ENCODE measurements around the gene UPK1B.

Gene UPK1B

DNA sequence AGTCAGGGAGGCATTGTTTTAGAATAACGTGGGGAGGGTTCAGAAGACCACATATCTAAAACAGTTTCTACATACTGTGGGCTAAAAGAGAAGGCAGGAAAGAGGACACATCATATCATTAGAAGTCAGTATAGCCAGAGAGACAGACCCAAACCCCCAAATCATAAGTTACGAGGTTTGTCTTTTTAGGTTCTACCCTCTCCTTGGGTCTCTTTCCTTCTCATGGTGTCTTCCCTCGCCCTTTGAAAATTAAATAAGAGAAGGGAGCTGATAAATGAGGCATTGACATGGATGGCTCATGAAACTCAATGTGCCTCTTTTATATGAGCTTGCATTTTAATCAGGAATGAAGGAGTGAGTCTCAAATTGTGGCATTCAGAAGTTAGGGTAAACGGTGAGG lies 3.4 kb downstream of the UPK1B start:
- TF ChIP-seq, protein P1, sequence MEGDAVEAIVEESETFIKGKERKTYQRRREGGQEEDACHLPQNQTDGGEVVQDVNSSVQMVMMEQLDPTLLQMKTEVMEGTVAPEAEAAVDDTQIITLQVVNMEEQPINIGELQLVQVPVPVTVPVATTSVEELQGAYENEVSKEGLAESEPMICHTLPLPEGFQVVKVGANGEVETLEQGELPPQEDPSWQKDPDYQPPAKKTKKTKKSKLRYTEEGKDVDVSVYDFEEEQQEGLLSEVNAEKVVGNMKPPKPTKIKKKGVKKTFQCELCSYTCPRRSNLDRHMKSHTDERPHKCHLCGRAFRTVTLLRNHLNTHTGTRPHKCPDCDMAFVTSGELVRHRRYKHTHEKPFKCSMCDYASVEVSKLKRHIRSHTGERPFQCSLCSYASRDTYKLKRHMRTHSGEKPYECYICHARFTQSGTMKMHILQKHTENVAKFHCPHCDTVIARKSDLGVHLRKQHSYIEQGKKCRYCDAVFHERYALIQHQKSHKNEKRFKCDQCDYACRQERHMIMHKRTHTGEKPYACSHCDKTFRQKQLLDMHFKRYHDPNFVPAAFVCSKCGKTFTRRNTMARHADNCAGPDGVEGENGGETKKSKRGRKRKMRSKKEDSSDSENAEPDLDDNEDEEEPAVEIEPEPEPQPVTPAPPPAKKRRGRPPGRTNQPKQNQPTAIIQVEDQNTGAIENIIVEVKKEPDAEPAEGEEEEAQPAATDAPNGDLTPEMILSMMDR (conservative IDR thresholded peaks at IDR 0.05; ENCODE audit: control insufficient read depth, insufficient read depth, low read depth, low read length), result no peak
- no peak overlapping the region for H3K4me3 ChIP-seq (ENCODE audit: control insufficient read depth, low read depth, low read length)
- DNase-seq (ENCODE audit: low read depth), result no peak

DNA sequence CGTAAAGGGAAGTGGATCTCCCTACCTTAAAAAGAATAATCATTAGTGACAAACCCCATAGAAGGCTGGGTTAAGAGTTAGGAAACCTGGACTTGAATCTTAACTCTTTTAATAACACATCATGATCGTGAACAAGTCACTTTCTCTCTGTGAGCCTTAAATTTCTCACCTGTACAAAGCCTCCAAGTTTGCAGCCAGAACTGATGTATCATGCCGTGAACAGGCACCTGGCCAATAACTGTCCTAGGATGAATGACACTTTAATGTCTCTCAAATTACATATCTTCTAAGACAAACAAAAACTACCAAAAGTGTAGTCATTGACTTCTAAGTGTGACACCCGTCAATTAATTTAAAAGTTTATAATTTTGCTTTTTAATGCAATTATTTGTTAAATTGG lies 3.9 kb downstream of the UPK1B start:
- no peak for DNase-seq (ENCODE audit: low read depth)
- no peak overlapping the region for H3K4me3 ChIP-seq (ENCODE audit: control insufficient read depth, low read depth, low read length)
- TF ChIP-seq, protein P1 (conservative IDR thresholded peaks at IDR 0.05; ENCODE audit: control insufficient read depth, insufficient read depth, low read depth, low read length), result no peak

DNA sequence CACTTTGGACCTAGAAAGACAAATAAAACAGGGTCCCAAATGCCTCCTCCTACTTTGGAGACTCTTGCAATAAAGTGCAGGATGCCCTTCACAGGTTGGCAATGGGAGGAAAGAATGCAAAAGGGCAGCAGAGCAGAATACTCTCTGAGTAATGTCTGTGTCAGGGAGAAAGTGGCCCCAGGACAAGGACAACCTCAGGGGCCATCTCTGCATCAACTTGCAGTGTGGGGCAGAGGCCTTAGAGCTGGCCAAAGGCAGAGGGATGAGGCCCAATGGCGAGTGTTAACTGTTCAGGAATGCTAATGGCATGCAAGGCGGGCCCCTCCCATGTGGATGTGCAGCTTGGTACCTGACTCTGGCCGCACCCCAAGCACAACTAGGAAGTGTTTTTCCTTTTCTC lies 8.4 kb downstream of the UPK1B start:
- no peak overlapping the region for H3K4me3 ChIP-seq (ENCODE audit: control insufficient read depth, low read depth, low read length)
- TF ChIP-seq, protein P1 (conservative IDR thresholded peaks at IDR 0.05; ENCODE audit: control insufficient read depth, insufficient read depth, low read depth, low read length), result no peak
- DNase-seq (ENCODE audit: low read depth), result no peak

DNA sequence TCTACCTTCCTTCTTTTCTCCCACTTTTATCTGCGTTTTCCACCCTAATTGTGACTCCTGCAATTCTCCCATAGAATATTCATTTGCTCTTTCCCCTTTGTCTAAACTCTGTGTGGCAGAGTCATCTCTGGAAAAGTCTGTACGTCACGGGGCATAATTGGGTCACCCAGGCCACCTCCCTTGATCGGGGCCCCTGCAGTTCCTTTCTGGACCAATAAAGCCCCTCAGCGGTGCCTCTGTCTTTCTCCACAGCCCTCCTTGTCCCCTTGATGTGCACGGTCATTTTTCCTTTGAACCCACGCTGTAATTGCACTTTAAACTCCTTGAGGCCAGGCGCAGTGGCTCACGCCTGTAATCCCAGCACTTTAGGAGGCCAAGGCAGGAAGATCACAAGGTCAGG lies 10.7 kb downstream of the UPK1B start:
- TF ChIP-seq, protein P1 (conservative IDR thresholded peaks at IDR 0.05; ENCODE audit: control insufficient read depth, insufficient read depth, low read depth, low read length), result no peak
- no peak for DNase-seq (ENCODE audit: low read depth)

DNA sequence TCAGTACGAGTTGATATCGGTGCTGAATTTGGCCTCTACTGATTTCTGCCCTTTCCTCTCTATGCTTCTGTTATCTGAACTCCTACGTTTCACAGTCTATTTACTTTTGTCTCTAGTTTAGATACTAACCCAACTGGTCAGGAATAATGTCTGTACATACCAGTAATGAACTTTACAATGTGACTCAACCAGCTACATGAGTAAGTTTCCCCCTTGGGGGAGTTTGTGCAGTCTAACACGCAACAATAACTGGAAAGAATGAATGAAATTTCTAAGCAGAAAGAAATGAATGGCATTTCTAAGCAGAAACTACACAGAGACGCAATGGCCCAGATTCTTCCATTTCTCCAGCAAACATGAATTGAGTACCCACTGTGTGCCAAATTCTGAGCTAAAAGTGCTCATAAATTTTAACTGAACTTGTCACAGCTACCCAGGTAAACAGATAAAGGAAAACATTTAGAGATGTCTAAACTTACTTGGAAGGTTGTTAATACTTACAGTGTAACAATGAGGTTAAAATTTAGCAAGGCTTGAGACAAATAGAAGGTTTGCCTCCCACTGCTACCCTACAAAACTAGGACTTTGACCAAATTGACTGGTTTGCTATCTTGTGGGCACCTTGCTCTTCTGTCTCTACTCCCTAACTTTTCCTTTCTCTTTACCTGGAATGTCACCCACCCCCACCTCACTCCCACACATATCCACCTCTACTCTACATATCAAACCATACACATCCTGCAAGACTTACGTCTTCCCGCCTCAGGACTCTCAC lies 11.6 kb downstream of the UPK1B start:
- peak; percentile 77 for DNase-seq (ENCODE audit: low read depth)
- TF ChIP-seq, protein P1 (conservative IDR thresholded peaks at IDR 0.05; ENCODE audit: control insufficient read depth, insufficient read depth, low read depth, low read length), result no peak

More for the DNA sequence above, 10.7 kb downstream of the UPK1B start:
- H3K4me3 ChIP-seq (ENCODE audit: control insufficient read depth, low read depth, low read length), result no peak overlapping the region

DNA sequence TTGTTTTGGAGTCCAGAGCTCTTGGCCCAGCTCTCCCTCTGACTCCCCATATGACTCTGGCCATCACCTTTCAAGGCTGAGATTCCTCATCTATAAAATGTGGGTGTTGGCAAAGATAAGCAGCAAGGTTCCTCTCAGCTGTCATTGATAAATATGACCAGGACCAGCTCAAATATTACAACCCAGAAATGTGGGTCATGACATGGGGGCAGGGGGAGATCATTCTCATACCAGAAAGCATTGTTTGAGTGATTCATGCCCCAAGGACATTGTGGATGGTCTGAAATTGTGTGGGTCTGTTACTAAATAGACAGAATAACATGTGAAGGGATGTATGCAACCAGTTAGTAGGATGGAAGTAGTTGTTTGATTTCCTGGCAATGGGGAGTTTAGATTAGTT lies 13.9 kb downstream of the UPK1B start:
- H3K4me3 ChIP-seq (ENCODE audit: control insufficient read depth, low read depth, low read length), result no peak overlapping the region
- DNase-seq (ENCODE audit: low read depth), result no peak
- TF ChIP-seq, protein P1 (conservative IDR thresholded peaks at IDR 0.05; ENCODE audit: control insufficient read depth, insufficient read depth, low read depth, low read length), result no peak

More for the DNA sequence above, 11.6 kb downstream of the UPK1B start:
- no peak overlapping the region for H3K4me3 ChIP-seq (ENCODE audit: control insufficient read depth, low read depth, low read length)

All from fibroblast of mammary gland (primary cell).